H9 (cell line): ENCODE data around the gene XYLB. TPM values are rescaled to one million over a fixed set of nuclear protein-coding genes. Genes with fewer than 3 reads are reported as not detected.

Source experiments
- DNase-seq: peaks from one replicate; pipeline ENCODE4 v3.0.0-alpha.2; 2017
- H2AFZ ChIP-seq: one replicate; pipeline ENCODE4 v1.6.1; 2013; ENCODE audit warnings: mild to moderate bottlenecking, low read length, control low read depth, moderate library complexity
- H2AK5ac ChIP-seq: 2 replicates; pipeline ENCODE4 v1.6.1; 2013; ENCODE audit warnings: low read length, control low read depth, mixed read lengths; ENCODE audit not compliant: insufficient read length
- H2BK120ac ChIP-seq: one replicate; pipeline ENCODE4 v1.6.1; 2013; ENCODE audit warnings: low read depth, mild to moderate bottlenecking, low read length, control low read depth, inconsistent platforms; ENCODE audit not compliant: poor library complexity, severe bottlenecking
- H2BK12ac ChIP-seq: 2 replicates; pipeline ENCODE4 v1.6.1; 2013; ENCODE audit warnings: low read length, control low read depth, mixed read lengths, low read depth; ENCODE audit not compliant: insufficient read length
- H2BK15ac ChIP-seq: 2 replicates; pipeline ENCODE4 v1.6.1; 2013; ENCODE audit warnings: low read depth, low read length, control low read depth
- H2BK20ac ChIP-seq: one replicate; pipeline ENCODE4 v1.6.1; 2013; ENCODE audit warnings: low read depth, mild to moderate bottlenecking, low read length, control low read depth, inconsistent platforms; ENCODE audit not compliant: poor library complexity, severe bottlenecking
- H2BK5ac ChIP-seq: 2 replicates; pipeline ENCODE4 v1.6.1; 2013; ENCODE audit warnings: low read length, control low read depth, mixed read lengths; ENCODE audit not compliant: insufficient read length
- H3K14ac ChIP-seq: 2 replicates; pipeline ENCODE4 v1.6.1; 2013; ENCODE audit warnings: low read length, control low read depth; ENCODE audit not compliant: insufficient read depth
- H3K18ac ChIP-seq: 2 replicates; pipeline ENCODE4 v1.6.1; 2013; ENCODE audit warnings: low read depth, mild to moderate bottlenecking, mixed read lengths, low read length, control low read depth; ENCODE audit not compliant: insufficient read length
- H3K23ac ChIP-seq: 2 replicates; pipeline ENCODE4 v1.6.1; 2013; ENCODE audit warnings: low read length, control low read depth, mixed read lengths, low read depth; ENCODE audit not compliant: insufficient read length
- H3K23me2 ChIP-seq: 2 replicates; pipeline ENCODE4 v1.6.1; 2013; ENCODE audit warnings: low read depth, mild to moderate bottlenecking, mixed read lengths, low read length, control low read depth; ENCODE audit not compliant: insufficient read length, poor library complexity, severe bottlenecking
- H3K27ac ChIP-seq: 2 replicates; pipeline ENCODE4 v1.5.1; 2013; ENCODE audit warnings: low read length, control low read depth, mixed read lengths, low read depth; ENCODE audit not compliant: insufficient read length
- H3K27me3 ChIP-seq: 2 replicates; pipeline ENCODE4 v1.6.1; 2013; ENCODE audit warnings: low read length, control low read depth, inconsistent platforms; ENCODE audit not compliant: insufficient read depth
- H3K4ac ChIP-seq: 2 replicates; pipeline ENCODE4 v1.6.1; 2013; ENCODE audit warnings: low read depth, mild to moderate bottlenecking, control low read depth, inconsistent platforms, low read length, moderate library complexity
- H3K4me1 ChIP-seq: 2 replicates; pipeline ENCODE4 v1.6.1; 2013; ENCODE audit warnings: low read length, control low read depth, inconsistent platforms; ENCODE audit not compliant: insufficient read depth
- H3K4me2 ChIP-seq: 2 replicates; pipeline ENCODE4 v1.6.1; 2013; ENCODE audit warnings: low read length, control low read depth, mixed read lengths; ENCODE audit not compliant: insufficient read length, insufficient read depth
- H3K56ac ChIP-seq: 2 replicates; pipeline ENCODE4 v1.6.1; 2013; ENCODE audit warnings: low read depth, mild to moderate bottlenecking, mixed read lengths, low read length, control low read depth; ENCODE audit not compliant: insufficient read length
- H3K79me1 ChIP-seq: 2 replicates; pipeline ENCODE4 v1.6.1; 2013; ENCODE audit warnings: low read depth, mild to moderate bottlenecking, moderate library complexity, low read length, control low read depth, inconsistent platforms; ENCODE audit not compliant: insufficient read depth, poor library complexity, severe bottlenecking
- H3K79me2 ChIP-seq: 2 replicates; pipeline ENCODE4 v1.6.1; 2013; ENCODE audit warnings: low read length, control low read depth, inconsistent platforms; ENCODE audit not compliant: insufficient read depth
- H3K9ac ChIP-seq: 2 replicates; pipeline ENCODE4 v1.6.1; 2013; ENCODE audit warnings: low read length, control low read depth, mixed read lengths; ENCODE audit not compliant: insufficient read length; ENCODE audit errors: extremely low read depth
- H3K9me3 ChIP-seq: one replicate; pipeline ENCODE4 v1.6.1; 2013; ENCODE audit warnings: low read depth, low read length, inconsistent platforms; ENCODE audit not compliant: control insufficient read depth
- H3T11ph ChIP-seq: one replicate; pipeline ENCODE4 v1.6.1; 2013; ENCODE audit warnings: mild to moderate bottlenecking, low read length, control low read depth, inconsistent platforms
- H4K20me1 ChIP-seq: one replicate; pipeline ENCODE4 v1.6.1; 2013; ENCODE audit not compliant: control insufficient read depth, insufficient read length, insufficient read depth
- H4K5ac ChIP-seq: 2 replicates; pipeline ENCODE4 v1.6.1; 2013; ENCODE audit warnings: low read depth, mild to moderate bottlenecking, mixed read lengths, low read length, control low read depth; ENCODE audit not compliant: insufficient read length
- H4K8ac ChIP-seq: replicated peaks from 2 replicates; pipeline ENCODE4 v1.6.1; 2013; ENCODE audit warnings: low read length, control low read depth, mixed read lengths, low read depth; ENCODE audit not compliant: insufficient read length
- H4K91ac ChIP-seq: 2 replicates; pipeline ENCODE4 v1.6.1; 2013; ENCODE audit warnings: low read depth, mild to moderate bottlenecking, moderate library complexity, mixed read lengths, low read length, control low read depth; ENCODE audit not compliant: insufficient read length
- H3K27ac Mint-ChIP-seq, 3 experiments: 2 replicates in 2 of 3; 3 replicates in 1 of 3; pipeline ENCODE4 v1.8.0; 2020 to 2021; ENCODE audit warnings: mixed read lengths in 3 of 3, mild to moderate bottlenecking in 1 of 3, moderate library complexity in 1 of 3
- H3K27me3 Mint-ChIP-seq: 2 replicates; pipeline ENCODE4 v1.8.0; 2021; ENCODE audit warnings: low read depth, mild to moderate bottlenecking, moderate library complexity, mixed read lengths
- H3K36me3 Mint-ChIP-seq, 3 experiments: 2 replicates in 2 of 3; 3 replicates in 1 of 3; pipeline ENCODE4 v1.8.0; 2020 to 2021; ENCODE audit warnings: low read depth in 3 of 3, mixed read lengths in 3 of 3; ENCODE audit not compliant: insufficient read depth in 1 of 3
- H3K4me1 Mint-ChIP-seq, 2 experiments: 2 replicates each; pipeline ENCODE4 v1.8.0; 2020; ENCODE audit warnings: mixed read lengths in 2 of 2
- H3K4me3 Mint-ChIP-seq, 2 experiments: 2 replicates in 1 of 2; 3 replicates in 1 of 2; pipeline ENCODE4 v1.8.0; 2020 to 2021; ENCODE audit warnings: mild to moderate bottlenecking in 2 of 2, mixed read lengths in 2 of 2, moderate library complexity in 1 of 2
- H3K9me3 Mint-ChIP-seq, 2 experiments: 2 replicates in 1 of 2; 3 replicates in 1 of 2; pipeline ENCODE4 v1.8.0; 2020; ENCODE audit warnings: mild to moderate bottlenecking in 2 of 2, mixed read lengths in 2 of 2, moderate library complexity in 1 of 2
- CTCF ChIP-seq: fragments of 200-600 bp; sonication (generic); conservative IDR thresholded peaks from 3 replicates; pipeline ENCODE4 v1.8.0; 2021; ENCODE audit warnings: antibody characterized with exemption, mild to moderate bottlenecking
- WGBS: extraction: QIAGEN DNeasy Blood & Tissue Kit; methylation state at CpG from one replicate; pipeline ENCODE4 v1.1.7; 2013; ENCODE audit warnings: missing lambda C conversion rate, low lambda C conversion rate, mixed read lengths; ENCODE audit not compliant: insufficient read length; ENCODE audit errors: extremely low coverage; 5-methylcytosine and 5-hydroxymethylcytosine counted together
- total RNA-seq: library from RNA; stranded (reverse); gene quantifications from 2 replicates; pipeline ENCODE4 v1.2.1, GENCODE V29; 2021

The XYLB gene
- total RNA-seq, 1 experiment from 2014 or later: 2.6 TPM

- Histone ChIP-seq H3K27me3 (no peaks in the 10 kb centered on the region), H3K4ac (no peak overlapping the region), H4K20me1 (no peaks in the 10 kb centered on the region), H3K23me2 (no peaks in the 10 kb centered on the region), H3K9me3 (no peaks in the 10 kb centered on the region), H2BK5ac (no peak overlapping the region), H3K14ac (no peak overlapping the region), H2BK15ac (no peak overlapping the region), H3K4me1 (no peaks in the 10 kb centered on the region), H3K56ac (no peak overlapping the region), H3K4me2 (no peak overlapping the region), H2BK120ac (no peak overlapping the region), H3K18ac (no peak overlapping the region), H2BK12ac (no peak overlapping the region), H3K79me1 (no peaks in the 10 kb centered on the region), H4K91ac (no peak overlapping the region), H2AK5ac (no peak overlapping the region), H3K79me2 (no peaks in the 10 kb centered on the region), H3K23ac (no peak overlapping the region), H3K27ac (no peak overlapping the region), H4K8ac (no peak overlapping the region), H4K5ac (no peak overlapping the region), H3K9ac (no peak overlapping the region), H2AFZ (no peak overlapping the region), H3T11ph (no peak overlapping the region), H2BK20ac (no peak overlapping the region)
- Mint-ChIP-seq H3K27me3 (no peaks in the 10 kb centered on the region; the same call in none of the 2 replicates), H3K4me3 (no peak overlapping the region), H3K4me1 (peaks cover 0 to 10% of the 10 kb centered on the region in 2 experiments; a peak in 3 of 4 replicates), H3K9me3 (no peaks in the 10 kb centered on the region), H3K36me3 (no peaks in the 10 kb centered on the region), H3K27ac (no peak overlapping the region; a peak in 1 of 7 replicates)
- DNase-seq: no peak
- TF ChIP-seq CTCF: no peak
- no CpG with 5 or more reads among the region's 3 CpGs for WGBS
Measured at GRCh38 chr3:38312356-38312755, 34.2 kb upstream of the XYLB start.
